Measurements from ENCODE around the gene SGCD.

SGCD gene

GRCh38 chr5:156534085-156534484 lies 207.1 kb downstream of the SGCD start:
- TF ChIP-seq GLIS3 (CRISPR knock-in tag; IDR thresholded peaks at IDR 0.05) (no peak), PATZ1 (CRISPR knock-in tag; IDR thresholded peaks at IDR 0.05; ENCODE audit: borderline replicate concordance) (no peak), TCF4 (CRISPR knock-in tag; IDR thresholded peaks at IDR 0.05; ENCODE audit: borderline replicate concordance) (no peak), ARNTL (CRISPR knock-in tag; IDR thresholded peaks at IDR 0.05; ENCODE audit: borderline replicate concordance, low read depth) (no peak), SNAI2 (CRISPR knock-in tag; IDR thresholded peaks at IDR 0.05) (no peak), ZNF70 (CRISPR knock-in tag; IDR thresholded peaks at IDR 0.05) (no peak), ZC3H10 (CRISPR knock-in tag; IDR thresholded peaks at IDR 0.05) (no peak), ISL1 (CRISPR knock-in tag; IDR thresholded peaks at IDR 0.05) (no peak), ZNF8 (CRISPR knock-in tag; IDR thresholded peaks at IDR 0.05) (no peak), BACH2 (CRISPR knock-in tag; IDR thresholded peaks at IDR 0.05; ENCODE audit: borderline replicate concordance) (no peak), POU6F1 (CRISPR knock-in tag; IDR thresholded peaks at IDR 0.05; ENCODE audit: borderline replicate concordance, low read depth) (no peak), ZFP3 (CRISPR knock-in tag; IDR thresholded peaks at IDR 0.05) (no peak), CSDC2 (CRISPR knock-in tag; IDR thresholded peaks at IDR 0.05) (no peak), OSR1 (CRISPR knock-in tag; IDR thresholded peaks at IDR 0.05) (no peak), CREB5 (CRISPR knock-in tag; IDR thresholded peaks at IDR 0.05; ENCODE audit: low read depth) (no peak), PPARA (CRISPR knock-in tag; IDR thresholded peaks at IDR 0.05; ENCODE audit: borderline replicate concordance) (no peak)
- TF ChIP-seq, protein P1, sequence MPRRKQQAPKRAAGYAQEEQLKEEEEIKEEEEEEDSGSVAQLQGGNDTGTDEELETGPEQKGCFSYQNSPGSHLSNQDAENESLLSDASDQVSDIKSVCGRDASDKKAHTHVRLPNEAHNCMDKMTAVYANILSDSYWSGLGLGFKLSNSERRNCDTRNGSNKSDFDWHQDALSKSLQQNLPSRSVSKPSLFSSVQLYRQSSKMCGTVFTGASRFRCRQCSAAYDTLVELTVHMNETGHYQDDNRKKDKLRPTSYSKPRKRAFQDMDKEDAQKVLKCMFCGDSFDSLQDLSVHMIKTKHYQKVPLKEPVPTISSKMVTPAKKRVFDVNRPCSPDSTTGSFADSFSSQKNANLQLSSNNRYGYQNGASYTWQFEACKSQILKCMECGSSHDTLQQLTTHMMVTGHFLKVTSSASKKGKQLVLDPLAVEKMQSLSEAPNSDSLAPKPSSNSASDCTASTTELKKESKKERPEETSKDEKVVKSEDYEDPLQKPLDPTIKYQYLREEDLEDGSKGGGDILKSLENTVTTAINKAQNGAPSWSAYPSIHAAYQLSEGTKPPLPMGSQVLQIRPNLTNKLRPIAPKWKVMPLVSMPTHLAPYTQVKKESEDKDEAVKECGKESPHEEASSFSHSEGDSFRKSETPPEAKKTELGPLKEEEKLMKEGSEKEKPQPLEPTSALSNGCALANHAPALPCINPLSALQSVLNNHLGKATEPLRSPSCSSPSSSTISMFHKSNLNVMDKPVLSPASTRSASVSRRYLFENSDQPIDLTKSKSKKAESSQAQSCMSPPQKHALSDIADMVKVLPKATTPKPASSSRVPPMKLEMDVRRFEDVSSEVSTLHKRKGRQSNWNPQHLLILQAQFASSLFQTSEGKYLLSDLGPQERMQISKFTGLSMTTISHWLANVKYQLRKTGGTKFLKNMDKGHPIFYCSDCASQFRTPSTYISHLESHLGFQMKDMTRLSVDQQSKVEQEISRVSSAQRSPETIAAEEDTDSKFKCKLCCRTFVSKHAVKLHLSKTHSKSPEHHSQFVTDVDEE (CRISPR knock-in tag; IDR thresholded peaks at IDR 0.05), result no peak
- ATAC-seq, result no peak

- ATAC-seq, result no peak
- TF ChIP-seq ZC3H10 (CRISPR knock-in tag; IDR thresholded peaks at IDR 0.05) (no peak), RARB (CRISPR knock-in tag; IDR thresholded peaks at IDR 0.05) (no peak), ISL1 (CRISPR knock-in tag; IDR thresholded peaks at IDR 0.05) (no peak), ESRRG (CRISPR knock-in tag; IDR thresholded peaks at IDR 0.05) (no peak)
Measured at GRCh38 chr5:156534906-156535485, 208.0 kb downstream of the SGCD start.

DNA sequence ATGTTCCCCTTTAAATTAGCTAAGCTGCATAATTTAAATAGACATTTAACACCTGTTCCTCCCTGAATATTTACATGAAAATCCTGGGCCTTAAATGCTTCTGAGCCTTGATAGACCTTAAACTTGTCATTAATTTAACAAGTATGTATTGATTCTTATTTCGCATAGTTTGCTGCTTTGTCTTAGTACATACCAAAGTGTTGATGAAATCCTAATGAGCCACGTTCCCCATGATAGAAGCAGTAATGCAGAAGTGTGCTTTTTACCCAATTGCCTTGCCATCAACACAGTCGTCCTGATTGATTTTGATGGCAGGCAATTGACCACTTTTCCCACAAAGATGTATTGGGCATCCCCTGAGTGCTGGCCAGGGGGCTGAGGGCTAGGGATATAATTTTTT lies 213.5 kb downstream of the SGCD start:
- no peak for ATAC-seq
- TF ChIP-seq ZC3H10 (CRISPR knock-in tag; IDR thresholded peaks at IDR 0.05) (no peak), ZNF8 (CRISPR knock-in tag; IDR thresholded peaks at IDR 0.05) (no peak), CREB5 (CRISPR knock-in tag; IDR thresholded peaks at IDR 0.05; ENCODE audit: low read depth) (no peak), OSR1 (CRISPR knock-in tag; IDR thresholded peaks at IDR 0.05) (no peak), SNAI2 (CRISPR knock-in tag; IDR thresholded peaks at IDR 0.05) (no peak), ESRRG (CRISPR knock-in tag; IDR thresholded peaks at IDR 0.05) (no peak), ZFP30 (CRISPR knock-in tag; IDR thresholded peaks at IDR 0.05) (no peak), GLIS3 (CRISPR knock-in tag; IDR thresholded peaks at IDR 0.05) (no peak), ARNTL (CRISPR knock-in tag; IDR thresholded peaks at IDR 0.05; ENCODE audit: borderline replicate concordance, low read depth) (no peak)
